HG03135 (cell line): ENCODE data around the gene APBB2.
"Not testable (repeated sequence)": the region's sequence is repeated elsewhere in the genome, so short reads cannot be mapped to it uniquely, and the experiment has no call there.

ENCODE experiments used
- ATAC-seq: cut with Tn5 transposase; IDR thresholded peaks from one replicate; pipeline ENCODE4 v1.9.1; 2021; ENCODE audit warnings: mild to moderate bottlenecking, moderate library complexity; ENCODE audit not compliant: unreplicated experiment

APBB2 gene

GRCh38 chr4:41160012-41160789 lies 54.1 kb downstream of the APBB2 start:
- ATAC-seq, result no peak

DNA sequence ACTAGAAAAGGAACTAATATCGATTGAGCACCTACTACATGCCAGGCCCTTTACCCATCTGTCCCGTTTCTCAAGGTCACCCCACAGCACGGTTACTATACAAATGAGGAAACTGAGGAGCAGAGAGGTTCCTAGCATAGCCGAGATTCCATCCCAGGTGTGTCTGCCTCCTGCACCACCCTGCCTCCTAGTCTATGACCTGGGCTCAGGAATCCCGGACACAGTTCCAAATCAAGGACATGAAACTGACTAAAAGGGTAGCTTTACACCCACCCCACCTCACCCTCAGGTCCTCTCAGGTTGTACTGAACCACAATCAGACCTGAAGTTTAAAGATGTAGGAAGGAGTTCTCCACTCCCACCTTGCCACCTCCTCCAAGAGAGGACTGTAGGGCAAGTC lies 55.6 kb downstream of the APBB2 start:
- ATAC-seq, result no peak

- ATAC-seq, result no peak
Observed at GRCh38 chr4:41158274-41158673, 56.1 kb downstream of the APBB2 start.

GRCh38 chr4:41157009-41157408 lies 57.3 kb downstream of the APBB2 start:
- ATAC-seq, result no peak

- ATAC-seq, result no peak
Observed at GRCh38 chr4:41156574-41156973, 57.8 kb downstream of the APBB2 start.

DNA sequence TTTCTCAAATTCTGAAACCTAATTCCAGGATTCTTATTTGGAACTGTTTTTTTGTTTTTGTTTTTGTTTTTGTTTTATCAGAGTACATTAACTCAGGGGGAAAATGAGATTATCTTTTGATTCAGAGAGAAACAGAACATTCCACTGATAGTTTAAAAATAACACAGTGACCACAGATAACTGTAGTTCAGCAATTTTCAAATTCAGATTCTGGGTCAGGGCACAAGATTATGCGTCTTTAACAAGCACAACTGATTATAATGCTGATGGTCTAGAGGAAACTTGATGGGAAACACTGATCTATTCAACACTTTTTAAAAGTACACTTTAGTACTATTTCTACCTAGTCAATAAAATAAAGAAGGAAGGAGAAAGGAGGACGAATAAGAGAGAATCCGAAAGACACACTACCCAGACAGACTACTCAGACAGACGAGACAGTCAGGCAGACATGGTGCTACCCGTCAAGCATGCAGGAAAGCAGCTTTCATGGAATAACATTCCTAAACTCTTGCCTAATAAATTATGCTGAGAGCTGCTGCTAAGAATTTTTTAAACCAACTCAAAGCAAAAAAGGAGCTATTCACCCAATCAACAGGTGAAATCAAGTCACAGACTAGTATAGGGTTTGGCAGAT lies 59.0 kb downstream of the APBB2 start:
- no peak for ATAC-seq

DNA sequence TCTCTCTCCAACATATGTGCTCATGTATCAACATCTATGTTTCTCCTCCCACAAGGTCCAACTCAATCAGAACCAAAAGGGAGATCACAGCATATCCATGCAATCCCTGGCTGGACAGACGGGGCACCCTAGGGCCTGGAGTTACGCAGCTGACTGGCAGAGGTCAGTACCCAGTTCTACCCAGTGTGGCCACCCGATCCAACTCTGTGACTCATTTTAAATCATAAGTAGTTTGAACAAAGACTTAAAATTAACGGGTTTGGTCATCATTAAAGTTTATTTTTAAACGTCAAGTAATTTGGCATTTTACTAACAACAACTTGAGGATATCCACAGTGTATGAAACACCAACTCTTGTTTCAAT lies 59.5 kb downstream of the APBB2 start:
- no peak for ATAC-seq

DNA sequence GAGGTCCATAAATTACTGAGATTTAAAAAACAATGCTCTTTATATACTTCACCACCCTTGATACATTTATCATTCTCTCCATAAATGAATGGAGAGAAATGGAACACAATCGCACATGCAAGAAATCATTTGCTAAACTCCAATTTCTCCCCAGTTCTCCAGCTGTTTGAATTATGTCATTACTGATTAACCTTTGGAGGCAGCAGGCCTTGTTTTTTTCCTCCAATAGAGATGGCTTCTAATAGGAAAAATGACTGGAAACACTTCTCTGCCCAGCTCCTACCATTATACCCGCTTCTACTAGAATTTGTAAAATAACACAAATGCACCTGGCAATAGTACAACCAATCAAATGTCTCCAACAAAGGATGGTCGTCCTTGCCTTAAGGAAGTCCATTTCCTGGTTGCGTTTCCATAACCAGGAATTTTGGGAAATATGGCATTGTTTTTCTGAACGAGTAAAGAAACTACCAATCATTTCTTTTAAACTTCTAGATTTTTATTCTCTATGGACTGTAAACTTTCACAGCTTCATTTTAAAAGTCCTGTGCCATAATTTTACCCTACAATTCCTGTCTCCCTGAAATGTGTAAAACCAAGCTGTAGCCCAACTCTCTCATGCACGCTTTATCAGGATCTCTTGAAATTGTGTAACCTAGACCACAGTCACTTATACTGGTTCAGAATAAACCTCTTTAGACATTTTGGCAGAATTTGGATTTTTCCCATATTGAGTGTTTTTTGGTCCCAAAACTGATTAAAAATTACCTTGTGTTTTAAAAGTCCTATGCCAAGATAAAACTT lies 60.1 kb downstream of the APBB2 start:
- ATAC-seq, result no peak

- ATAC-seq, result no peak
Observed at GRCh38 chr4:41150401-41150800, 63.9 kb downstream of the APBB2 start.

DNA sequence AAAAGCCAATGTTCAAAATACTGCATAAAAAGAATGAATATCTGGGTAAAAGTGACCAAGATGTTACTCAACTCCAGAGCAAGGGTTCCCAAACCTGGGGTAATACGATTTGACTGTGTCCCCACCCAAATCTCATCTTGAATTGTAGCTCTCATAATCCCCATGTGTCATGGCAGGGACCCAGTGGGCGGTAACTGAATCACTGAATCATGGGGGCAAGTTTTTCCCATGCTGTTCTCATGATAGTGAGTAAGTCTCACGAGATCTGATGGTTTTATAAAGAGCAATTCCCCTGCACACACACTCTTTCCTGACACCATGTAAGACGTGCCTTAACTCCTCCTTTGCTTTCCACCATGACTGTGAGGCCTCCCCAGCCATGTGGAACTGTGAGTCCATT lies 64.8 kb downstream of the APBB2 start:
- ATAC-seq, result not testable (repeated sequence)

DNA sequence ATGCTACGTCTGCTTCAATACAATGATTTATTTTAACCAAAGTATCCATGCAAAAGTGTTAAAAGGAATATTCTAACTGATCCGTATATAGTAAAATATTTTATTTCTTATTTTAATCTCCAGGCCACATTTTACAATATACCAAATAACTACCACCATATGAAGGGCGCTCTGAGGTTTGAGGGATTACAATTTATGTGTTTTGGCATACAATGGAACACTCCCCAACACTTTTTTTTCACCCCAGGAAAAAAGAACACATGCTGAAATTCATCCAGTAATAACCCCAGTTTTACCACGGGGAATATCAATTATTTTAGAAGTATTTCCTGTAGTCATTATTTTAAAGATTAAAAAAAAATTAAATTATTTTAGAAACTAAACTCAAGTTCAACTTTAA lies 65.4 kb downstream of the APBB2 start:
- ATAC-seq, result no peak

GRCh38 chr4:41148292-41148691 lies 66.0 kb downstream of the APBB2 start:
- no peak for ATAC-seq

DNA sequence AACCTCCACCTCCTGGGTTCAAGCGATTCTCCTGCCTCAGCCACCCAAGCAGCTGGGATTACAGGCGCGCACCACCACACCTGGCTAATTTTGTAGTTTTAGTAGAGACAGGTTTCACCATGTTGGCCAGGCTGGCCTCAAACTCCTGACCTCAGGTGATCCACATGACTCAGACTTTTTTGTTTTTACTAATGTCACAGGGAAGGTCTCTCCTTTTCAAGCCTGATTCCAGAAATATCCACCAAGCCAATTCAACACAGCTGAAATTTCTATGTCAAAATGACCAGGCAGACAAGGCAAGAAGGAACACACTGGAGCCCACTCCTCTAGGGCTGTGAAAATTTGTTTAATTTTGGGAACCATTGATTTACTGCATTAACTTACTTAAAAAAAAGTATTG lies 66.8 kb downstream of the APBB2 start:
- ATAC-seq, result not testable (repeated sequence)

DNA sequence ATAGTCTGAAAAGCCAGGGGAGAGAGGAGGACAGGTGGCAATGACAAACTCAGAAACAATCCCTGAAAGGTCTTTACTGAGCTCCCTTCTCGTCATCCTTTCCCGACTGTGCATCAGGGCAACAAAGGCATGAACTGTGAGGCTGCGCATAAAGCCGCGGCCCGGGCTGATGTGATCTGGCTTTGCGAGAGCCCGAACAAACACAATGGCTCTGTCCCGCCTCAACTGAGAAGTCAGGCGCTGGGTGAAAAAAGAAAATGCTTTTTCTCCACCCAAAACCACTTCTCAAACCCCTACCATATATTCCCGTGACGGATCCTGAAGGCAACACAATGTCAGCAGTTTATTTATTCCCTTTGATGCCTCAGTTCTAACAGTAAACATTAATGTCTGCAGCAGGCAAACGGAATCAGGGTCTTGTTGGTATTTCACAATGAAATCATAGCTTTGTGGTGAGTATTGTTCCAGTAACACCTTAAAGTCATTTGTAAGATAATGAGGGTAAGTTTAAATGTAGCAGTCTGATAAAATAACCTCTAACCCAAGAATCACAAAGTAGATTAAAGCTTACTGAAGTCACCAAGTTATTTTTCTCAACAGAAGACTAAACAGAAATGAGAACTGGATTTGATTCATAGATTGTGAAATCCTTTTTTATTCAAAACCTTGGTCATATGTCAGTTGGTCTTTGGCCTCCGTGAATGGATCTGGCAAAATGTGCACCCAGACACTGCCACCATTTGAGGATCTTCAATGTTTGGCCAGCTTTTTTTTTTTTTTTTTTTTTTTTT lies 67.4 kb downstream of the APBB2 start:
- ATAC-seq, result no peak

DNA sequence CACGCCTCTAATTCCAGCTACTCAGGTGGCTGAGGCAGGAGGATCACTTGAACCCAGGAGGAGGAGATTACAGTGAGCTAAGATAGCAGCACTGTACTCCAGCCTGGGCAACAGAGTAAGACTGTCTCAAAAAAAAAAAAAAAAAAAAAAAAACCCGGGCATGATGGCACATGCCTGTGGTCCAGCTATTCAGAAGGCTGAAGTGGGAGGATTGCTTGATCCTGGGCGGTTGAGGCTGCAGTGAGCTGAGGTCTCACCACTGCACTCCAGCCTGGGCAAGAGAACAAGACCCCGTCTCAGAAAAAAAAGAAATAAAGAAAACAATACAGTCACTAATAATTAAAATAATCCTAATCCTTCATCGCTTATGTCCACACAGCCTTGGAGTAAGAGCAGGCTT lies 68.1 kb downstream of the APBB2 start:
- no peak for ATAC-seq

DNA sequence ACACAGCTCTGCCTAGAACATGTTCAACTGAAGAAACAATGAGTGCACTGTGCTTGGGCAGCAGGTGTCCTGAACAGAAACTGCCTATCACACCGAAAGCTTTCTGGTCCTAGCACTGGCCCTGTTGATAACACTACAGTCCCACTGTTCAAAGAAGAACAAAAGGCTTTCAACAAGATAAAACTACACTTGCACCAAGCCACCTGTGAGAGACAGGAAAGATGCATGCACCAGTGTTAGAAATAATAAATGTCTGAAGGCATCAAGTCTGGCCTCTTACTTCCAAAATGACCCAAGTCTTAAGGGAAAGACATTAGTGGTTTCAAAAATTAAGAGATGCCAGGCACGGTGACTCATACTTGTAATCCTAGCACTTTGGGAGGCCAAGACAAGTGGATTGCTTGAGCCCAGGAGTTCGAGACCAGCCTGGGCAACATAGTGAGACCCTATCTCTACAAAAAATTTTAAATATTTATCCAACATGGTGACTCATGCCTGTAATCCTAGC lies 68.7 kb downstream of the APBB2 start:
- ATAC-seq, result no peak

DNA sequence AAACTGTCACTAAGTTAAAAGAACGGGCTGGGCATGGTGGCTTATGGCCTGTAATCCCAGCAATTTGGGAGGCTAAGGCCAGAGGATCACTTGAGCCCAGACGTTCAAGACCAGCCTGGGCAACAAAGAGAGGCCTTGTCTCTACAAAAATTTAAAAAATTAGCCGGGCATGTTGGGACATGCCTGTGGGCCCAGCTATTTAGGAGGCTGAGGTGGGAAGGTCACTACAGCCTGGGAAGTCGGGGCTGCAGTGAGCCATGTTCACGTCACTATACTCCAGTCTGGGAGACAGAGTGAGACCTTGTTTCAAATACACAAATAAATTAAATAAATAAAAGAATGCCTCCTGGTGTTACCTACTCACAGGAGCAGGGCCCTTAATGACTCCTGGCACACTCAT lies 69.5 kb downstream of the APBB2 start:
- no peak for ATAC-seq

- no peak for ATAC-seq
Observed at GRCh38 chr4:41144040-41144379, 70.3 kb downstream of the APBB2 start.

- no peak for ATAC-seq
Observed at GRCh38 chr4:41143311-41144039, 70.9 kb downstream of the APBB2 start.
